Kidney tubule cell (primary cell): Measurements from ENCODE around the gene BPIFB4.
A peak's percentile ranks its signal among the peaks of the same experiment; 100 is the strongest.

Experiments
- DNase-seq: peaks from one replicate; pipeline ENCODE4 v3.0.0-alpha.2; 2018; ENCODE audit warnings: low spot score

Gene BPIFB4

DNA sequence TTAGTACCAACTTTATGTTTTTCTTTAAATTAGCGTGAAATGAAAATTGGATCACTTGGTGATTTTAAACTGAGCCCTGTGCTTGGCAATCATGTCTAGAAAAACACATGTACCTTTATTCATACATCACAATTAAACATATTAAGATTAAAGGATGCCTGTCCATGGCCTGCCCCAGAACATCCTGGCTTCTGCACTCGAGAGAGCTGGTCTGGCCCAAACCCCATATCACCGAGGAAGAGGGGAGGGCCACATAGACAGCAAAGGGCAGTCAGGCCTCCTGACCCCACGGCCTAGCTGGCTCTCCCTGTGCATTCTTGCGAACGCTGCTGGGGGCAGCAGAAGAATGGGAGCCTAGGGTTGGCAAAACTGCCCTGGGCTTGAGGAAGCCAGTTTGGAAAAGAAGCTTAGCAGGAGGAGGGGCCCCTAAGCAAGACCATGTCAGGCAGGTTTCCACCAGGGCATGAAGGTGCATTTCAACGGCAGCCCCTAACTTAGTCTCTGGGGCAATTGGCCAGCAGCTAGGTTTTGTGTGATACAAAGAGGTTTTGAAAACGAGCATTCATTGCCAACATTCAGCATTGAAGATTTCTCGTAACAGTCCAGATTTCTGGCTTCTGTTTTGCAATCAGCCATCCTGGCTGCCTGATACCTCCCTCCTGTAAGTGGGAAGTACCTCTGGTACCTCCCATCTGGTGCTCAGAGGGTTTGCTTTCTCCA, 17.2 kb upstream of the BPIFB4 start:
- DNase-seq = no peak

GRCh38 chr20:33062825-33063149, 16.7 kb upstream of the BPIFB4 start:
- DNase-seq = no peak

GRCh38 chr20:33063271-33063670, 16.2 kb upstream of the BPIFB4 start:
- no peak for DNase-seq

- no peak for DNase-seq
Observed at GRCh38 chr20:33064572-33065287, 14.7 kb upstream of the BPIFB4 start.

DNA sequence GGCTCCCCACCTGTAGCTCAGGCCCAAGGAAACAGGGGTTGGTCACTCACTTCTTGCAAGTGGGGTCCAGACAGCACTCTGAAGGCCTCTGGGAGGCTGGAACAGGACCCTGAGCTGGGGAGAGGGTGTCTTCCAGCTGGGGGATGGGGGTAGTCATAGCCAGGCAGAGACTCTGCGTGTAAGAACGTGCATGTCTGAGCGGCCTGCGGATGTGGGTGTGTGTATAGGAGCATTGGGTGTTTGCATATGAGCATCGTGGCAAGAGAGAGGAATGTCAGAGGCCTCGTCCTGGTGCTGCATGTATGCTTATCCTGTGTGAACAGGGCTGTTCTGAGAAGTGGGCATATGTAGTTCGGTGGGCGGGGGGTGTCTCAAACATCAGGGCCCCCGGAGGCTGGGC, 13.7 kb upstream of the BPIFB4 start:
- DNase-seq = no peak

DNA sequence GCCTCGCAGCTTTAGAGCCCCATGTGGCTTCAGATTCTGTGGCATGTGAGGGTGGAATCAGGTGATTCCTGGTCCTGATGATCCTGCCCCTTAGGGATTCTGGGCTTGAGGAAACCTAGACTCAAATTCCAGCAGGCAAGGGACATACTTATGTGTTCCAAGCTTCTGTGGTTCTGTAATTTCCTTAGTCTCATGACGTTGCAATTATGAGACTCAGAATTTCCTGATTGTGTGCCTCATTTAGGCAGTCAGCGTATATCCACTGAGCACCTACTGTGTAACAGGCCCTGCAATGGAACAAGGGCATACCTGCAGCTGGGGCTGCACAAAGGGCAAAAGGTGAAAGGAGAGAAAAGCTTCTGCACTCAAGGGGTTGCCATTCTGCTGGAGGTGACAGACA, 11.6 kb upstream of the BPIFB4 start:
- DNase-seq = no peak

DNA sequence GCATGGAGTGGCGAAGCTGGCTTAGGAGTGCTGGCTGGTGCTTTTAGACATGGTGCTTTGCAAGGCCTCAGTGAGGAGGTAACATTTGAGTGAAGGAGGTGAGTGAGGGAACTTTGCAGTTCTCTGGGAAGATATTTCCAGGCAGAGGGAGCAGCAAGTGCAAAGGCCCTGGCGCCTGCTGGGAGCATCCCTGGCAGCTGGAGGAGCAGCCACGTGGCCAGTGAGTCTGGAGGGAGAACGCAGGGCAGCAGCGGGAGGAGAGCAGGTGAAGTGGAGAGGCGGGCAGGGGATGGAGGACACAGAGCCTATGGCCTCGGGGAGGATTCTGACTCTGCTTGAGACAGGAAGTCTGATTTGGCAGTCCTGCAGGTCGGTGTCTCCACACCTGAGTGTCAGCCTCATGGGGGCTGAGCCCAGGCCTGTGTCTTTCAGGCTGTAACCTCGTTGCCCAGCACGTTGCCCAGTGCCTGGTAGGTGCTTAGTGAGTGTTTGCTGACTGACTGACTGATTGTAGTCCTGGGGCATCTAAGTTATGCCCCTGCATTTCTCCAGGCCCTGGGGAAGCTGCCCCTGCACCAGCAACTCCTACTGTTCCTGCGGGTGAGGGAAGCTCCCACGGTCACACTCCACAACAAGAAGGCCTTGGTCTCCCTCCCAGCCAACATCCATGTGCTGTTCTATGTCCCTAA, 11.0 kb upstream of the BPIFB4 start:
- no peak for DNase-seq

GRCh38 chr20:33069673-33070072, 9.8 kb upstream of the BPIFB4 start:
- no peak for DNase-seq

DNA sequence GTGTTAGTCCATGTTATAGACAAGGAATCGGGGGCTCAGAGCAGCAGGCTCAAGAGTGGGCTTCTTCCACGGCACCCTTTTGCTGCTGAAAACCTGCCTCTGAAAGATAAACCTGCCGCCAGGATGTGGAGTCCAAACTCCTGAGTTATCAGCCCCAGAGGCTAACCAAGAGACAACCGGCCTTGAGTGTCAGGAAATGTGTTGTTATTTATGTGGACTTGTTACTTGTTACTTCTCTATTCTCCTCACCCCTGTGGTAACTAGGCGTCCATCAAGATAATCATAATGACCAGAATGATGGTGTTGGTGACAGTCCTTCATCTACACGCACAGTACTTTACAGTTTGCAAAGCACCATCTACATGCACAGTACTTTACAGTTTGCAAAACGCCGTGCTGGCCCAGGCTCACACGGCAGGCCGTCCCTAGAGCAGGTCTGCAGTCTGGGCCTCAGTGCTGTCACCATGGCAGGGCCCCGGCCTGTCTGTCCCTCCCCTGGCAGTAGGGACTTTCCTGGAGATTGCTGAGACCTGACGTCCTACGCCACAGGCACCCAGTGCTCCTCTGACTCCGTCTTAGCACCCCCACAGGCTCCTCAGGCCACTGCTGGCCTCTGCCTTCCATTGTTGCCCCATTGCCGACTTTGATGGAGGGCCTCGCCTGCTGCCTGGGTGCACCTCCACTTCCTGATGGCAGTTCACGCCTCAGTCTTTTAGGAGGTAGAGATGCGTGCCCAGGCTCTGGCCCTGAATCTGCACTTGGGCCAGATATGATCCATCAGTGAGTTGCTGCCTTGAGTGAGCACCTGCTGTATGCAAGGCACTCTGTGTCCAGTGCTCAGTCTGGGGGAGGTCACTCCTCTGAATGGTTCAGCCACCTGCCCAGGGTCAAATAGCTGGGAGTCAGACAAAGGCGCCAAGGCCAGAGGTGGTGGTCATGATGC, 9.1 kb upstream of the BPIFB4 start:
- no peak for DNase-seq

- no peak for DNase-seq
Observed at GRCh38 chr20:33071198-33071597, 8.2 kb upstream of the BPIFB4 start.

DNA sequence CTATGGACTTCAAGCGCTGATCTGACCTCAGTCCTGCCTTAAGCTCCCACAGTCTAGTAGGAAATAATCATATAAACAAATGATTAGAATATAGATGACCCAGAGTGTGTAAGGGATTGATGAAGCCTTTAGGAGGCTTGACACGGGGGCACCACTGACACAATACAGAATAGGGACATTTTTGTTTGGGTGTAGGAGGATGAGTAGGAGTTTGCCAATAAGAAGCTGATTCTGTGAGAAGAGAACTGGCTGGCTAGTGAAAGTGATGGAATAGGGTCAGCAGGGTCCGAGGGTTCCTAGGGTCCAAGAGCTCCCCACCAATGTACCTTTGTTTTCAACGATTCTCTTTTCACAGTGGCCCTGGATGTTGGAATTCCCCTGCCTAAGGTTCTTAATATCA, 7.1 kb upstream of the BPIFB4 start:
- no peak for DNase-seq

DNA sequence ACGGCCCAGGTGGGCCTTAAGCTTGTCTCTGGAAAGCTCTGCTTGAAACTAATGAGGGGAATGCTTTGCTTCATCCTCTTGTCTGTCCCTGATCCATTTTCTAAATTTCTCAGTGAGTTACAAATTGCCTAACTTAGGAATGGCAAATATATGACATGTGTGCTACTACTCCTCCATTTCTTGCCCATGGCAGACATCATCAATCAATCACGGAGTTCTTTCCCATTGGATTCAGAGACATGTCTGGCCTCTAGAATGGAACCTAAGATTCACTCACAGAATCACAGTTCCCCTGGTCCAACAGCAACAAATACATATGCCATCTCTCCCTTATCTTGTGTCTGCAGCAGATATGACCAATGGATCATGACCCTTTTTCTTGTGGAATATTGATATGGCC, 6.6 kb upstream of the BPIFB4 start:
- no peak for DNase-seq

DNA sequence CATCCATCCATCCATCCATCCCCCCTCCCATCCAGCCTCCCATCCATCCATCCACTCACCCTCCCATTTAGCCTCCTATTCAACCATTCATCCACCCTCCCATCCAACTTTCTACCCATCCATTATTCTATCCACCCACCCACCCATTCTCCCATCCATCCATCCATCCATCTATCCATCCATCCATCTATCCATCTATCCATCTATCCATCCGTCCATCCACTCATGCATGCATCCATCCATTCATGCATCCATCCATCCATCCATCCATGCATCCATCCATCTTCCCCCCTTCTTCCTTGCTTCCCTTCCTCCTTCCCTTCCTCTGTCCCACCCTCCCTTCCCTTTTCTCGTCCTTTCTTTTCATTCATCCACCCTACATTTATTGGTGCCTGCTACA, 4.8 kb upstream of the BPIFB4 start:
- DNase-seq = no peak

DNA sequence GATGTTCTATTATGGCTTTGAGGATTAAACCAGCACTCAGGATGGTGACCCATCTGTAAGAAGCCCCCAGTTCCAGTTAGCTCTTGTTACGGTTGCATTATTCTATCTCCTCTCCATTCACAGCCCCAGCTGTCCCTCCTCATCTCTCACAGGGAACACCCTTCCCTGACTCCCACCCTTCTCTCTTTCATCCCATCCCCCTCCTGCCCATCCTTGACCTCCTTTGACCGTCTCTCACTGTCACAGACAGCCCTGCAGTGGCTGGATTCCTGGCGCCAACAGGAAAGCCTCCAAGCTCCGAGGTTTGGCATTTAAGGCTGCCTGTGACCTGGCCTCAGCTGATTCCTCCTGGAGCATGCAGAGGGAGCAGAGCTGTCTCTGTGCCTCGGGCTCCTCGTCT, 4.2 kb upstream of the BPIFB4 start:
- no peak for DNase-seq

DNA sequence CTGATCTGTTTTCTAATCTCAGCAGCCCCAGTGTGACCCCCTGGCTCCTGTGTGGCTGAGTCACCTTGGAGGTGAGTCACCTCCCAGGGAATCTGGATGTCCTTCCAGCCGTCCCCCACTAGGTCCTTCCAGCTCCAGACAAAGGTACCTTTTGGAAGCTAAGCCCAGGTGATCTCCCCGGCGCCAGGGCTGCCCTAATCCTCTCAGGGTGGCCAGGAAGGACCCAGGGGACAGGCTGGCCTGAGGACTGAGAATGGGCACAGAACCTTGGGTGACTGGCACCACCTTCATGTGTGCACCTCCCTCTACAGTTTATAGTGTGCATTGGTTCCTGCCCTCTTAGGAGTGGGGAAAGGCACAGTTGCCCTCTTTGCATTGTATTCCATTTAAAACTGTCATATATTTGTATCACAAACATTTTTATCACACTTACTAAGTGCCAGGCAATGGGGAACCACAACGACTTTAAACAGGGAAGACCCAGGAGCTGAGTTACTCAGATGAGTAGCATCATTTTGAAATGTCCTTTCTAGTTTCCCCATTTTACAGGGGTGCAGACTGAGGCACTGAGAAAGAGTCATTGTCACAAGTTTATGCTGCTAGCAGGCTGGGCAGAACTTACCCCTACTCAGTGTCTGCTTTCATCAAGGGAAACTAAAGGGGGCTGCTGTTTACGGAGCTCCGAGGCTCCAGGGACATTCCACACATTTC, 2.6 kb upstream of the BPIFB4 start:
- DNase-seq = peak; percentile 39

GRCh38 chr20:33081411-33082154, 2.1 kb downstream of the BPIFB4 start:
- DNase-seq = no peak

DNA sequence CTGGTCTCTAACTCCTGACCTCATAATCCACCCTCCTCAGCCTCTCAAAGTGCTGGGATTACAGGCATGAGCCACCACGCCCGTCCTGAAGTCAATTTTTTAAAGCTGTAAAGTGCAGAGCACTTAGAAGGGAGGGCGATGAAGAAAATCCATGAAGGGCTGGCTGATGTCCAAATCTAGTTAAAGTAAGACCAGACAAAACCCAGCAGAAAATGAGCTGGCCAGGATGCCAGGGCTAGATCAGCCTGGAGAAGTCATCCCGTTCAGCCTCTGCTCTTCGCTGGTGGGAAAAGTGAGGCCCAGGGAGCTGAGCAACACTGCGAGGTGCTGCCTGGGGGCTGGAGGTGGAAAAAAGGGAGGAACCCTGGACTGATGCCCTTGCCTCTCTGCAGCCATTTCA, 3.1 kb downstream of the BPIFB4 start:
- peak; percentile 3 for DNase-seq

GRCh38 chr20:33083544-33084340, 4.3 kb downstream of the BPIFB4 start:
- no peak for DNase-seq

DNA sequence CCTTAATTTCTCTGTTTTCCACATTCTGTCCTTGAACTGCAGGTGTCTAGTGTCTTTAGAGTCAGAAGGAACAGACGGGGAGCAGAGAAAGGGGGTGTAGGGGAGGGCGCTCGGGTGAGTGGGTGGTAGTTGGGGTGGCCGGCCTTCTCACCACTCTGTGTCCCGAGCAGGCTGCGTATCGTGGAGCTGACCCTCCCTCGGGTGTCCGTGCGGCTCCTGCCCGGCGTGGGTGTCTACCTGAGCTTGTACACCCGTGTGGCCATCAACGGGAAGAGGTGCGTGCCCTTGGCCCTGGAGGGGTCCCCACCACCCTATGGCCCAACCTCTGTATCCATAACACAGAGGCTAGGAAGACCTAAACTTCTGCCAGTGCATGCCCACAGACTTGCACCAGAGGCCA, 5.3 kb downstream of the BPIFB4 start:
- DNase-seq = no peak
